ENCODE results near the gene TWIST2.

Gene TWIST2

DNA sequence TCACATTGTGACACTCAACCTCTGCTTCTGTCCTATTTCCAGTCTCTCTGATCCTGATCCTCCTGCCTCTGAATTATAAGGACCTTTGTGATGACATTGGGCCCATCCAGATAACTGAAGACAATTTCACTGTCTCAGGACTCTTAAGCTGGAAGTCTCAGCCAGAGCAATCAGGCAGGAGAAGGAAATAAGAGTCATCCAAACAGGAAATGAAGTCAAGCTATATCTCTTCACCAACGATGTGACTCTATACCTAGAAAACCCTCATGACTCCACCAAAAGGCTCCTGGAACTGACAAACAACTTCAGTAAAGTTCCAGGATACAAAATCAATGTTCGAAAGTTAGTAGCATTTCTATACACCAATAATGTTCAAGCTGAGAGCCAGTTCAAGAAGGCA lies 29.3 kb upstream of the TWIST2 start:
- TF ChIP-seq, protein P1, sequence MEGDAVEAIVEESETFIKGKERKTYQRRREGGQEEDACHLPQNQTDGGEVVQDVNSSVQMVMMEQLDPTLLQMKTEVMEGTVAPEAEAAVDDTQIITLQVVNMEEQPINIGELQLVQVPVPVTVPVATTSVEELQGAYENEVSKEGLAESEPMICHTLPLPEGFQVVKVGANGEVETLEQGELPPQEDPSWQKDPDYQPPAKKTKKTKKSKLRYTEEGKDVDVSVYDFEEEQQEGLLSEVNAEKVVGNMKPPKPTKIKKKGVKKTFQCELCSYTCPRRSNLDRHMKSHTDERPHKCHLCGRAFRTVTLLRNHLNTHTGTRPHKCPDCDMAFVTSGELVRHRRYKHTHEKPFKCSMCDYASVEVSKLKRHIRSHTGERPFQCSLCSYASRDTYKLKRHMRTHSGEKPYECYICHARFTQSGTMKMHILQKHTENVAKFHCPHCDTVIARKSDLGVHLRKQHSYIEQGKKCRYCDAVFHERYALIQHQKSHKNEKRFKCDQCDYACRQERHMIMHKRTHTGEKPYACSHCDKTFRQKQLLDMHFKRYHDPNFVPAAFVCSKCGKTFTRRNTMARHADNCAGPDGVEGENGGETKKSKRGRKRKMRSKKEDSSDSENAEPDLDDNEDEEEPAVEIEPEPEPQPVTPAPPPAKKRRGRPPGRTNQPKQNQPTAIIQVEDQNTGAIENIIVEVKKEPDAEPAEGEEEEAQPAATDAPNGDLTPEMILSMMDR (IDR thresholded peaks at IDR 0.05; ENCODE audit: insufficient read depth, missing control alignments) = no peak
- FAIRE-seq (no peak), DNase-seq (ENCODE audit: insufficient read length, low spot score) (no peak)

DNA sequence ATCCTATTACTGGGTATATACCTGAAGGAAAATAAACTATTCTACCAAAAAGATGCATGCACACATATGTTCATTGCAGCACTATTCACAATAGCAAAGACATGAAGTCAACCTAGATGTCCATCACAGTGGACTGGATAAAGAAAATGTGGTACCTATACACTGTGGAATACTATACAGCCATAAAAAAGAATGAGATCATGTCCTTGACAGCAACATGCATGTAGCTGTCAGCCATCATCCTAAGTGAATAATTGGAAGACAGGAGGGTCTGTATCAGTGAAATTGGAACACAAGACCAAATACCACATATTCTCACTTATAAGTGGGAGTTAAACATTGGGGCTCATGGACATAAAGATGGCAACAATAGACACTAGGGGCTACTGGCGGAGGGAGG lies 27.7 kb upstream of the TWIST2 start:
- TF ChIP-seq, protein P1 (IDR thresholded peaks at IDR 0.05; ENCODE audit: insufficient read depth, missing control alignments) = no peak
- DNase-seq (ENCODE audit: insufficient read length, low spot score) = no peak
- FAIRE-seq = no peak

DNA sequence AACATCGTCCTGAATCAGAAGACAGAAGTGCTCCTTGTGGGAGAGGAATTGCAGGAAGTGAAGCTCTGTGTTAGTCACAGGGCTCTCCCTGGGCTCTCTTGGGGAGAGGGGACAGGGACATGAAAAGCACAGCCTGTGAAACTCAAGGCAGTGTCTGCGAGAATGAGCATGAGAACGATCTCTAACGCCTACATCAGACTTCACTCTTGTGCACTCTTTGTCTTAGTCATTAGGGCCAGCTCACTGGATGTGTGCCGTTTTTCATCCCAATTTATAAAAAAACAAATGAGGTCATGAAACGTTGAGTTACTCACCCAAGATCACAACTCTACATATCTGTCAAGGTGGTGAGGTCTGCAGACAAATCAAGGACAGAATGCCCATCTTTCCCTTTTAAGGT lies 27.0 kb upstream of the TWIST2 start:
- FAIRE-seq (no peak), DNase-seq (ENCODE audit: insufficient read length, low spot score) (no peak)
- TF ChIP-seq, protein P1 (IDR thresholded peaks at IDR 0.05; ENCODE audit: insufficient read depth, missing control alignments) = no peak

DNA sequence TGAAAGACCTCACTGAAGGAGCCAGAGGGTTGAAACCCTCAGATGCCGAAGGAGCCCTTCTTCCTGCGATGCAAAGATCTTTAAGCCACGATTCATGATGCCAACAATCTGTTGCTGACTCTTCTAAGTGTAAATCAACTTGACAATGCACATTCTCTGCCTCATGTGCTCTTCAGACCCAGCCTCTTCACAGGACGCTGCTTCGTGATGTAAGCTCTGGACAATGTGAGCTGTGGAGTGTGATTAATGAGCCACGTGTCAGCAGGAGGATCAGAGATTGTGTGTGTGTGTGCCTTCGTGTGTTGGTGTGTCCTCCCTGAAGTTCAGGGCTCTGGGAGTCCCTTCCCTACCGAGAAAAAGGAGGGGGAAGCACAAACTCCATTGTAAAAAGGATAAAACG lies 26.5 kb upstream of the TWIST2 start:
- no peak for FAIRE-seq
- TF ChIP-seq, protein P1 (IDR thresholded peaks at IDR 0.05; ENCODE audit: insufficient read depth, missing control alignments) = no peak
- DNase-seq (ENCODE audit: insufficient read length, low spot score) = no peak

DNA sequence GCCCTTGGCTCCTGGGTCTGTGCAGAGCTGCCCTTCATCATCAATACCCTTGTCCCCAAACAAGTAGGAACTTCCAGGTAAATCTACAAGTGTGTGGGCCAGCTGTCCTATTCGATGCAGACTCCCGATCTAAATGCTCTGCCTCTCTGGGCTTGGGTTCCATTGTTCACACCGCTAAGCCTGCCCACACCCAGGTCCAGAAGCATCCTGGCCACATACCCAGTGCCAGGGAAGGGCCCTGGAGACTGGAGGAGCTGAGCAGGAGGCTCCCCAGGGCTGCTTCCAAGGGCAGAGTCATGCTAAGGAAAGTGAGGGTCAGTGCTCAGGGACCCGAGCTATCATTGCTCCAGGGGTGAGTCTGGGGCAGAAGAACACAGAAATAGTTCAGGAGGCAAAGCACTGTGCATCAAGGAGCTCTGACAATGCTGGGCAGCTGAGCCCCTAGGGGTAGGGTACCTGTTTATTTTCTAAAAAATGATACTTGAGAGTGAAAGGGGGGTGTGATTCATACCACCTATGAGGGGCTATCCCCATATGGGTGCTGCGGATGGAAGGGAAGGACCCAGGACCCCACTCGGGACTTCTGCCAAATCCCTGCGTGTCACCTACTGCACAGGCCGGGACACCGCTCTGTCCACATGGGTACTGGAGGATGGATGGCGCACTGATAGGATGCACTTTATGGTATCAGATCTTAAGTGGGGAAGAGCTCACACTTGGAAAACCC lies 25.8 kb upstream of the TWIST2 start:
- TF ChIP-seq, protein P1 (IDR thresholded peaks at IDR 0.05; ENCODE audit: insufficient read depth, missing control alignments) = no peak
- DNase-seq (ENCODE audit: insufficient read length, low spot score) (no peak), FAIRE-seq (no peak)

DNA sequence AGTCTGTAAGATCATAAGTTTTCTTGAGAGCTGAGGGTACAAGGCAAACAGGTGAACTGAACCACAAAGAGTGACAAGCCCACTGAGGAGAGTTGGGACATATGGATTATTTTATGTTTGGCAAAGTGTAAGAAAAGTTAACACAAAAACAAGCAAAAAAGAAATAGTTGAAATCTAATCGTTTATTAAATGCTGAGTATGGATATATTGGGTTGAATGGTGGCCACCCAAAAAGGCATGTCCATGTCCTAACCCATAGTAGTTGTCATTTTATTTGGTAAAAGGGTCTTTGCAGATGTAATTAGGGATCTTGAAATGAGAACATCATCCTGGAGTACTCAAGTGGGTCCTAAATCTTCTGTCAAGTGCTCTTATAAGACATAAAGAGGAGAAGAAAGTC lies 24.9 kb upstream of the TWIST2 start:
- FAIRE-seq (no peak), DNase-seq (ENCODE audit: insufficient read length, low spot score) (no peak)
- TF ChIP-seq, protein P1 (IDR thresholded peaks at IDR 0.05; ENCODE audit: insufficient read depth, missing control alignments) = no peak

DNA sequence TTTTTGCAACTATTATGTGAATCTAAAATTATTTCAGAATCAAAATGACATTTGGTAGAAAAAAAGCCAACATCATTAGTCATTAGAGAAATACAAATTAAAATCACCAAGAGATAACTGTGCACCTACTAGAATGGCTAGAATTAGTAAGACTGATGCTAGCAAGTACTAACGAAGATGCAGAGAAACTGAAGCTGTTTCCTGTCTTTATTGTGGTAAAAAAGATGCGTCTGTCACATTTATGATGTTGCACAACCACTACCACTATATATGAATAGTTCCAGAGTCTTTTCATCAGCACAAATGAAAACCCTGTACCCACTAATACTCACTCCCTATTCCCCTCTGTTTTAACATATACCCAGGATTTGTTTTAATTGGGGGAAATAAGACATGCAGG lies 16.7 kb upstream of the TWIST2 start:
- no peak for FAIRE-seq
- no peak for DNase-seq (ENCODE audit: insufficient read length, low spot score)
- TF ChIP-seq, protein P1 (IDR thresholded peaks at IDR 0.05; ENCODE audit: insufficient read depth, missing control alignments) = no peak

Measured in D721Med (cell line).